ENCODE results near the gene LDB2.

DNA sequence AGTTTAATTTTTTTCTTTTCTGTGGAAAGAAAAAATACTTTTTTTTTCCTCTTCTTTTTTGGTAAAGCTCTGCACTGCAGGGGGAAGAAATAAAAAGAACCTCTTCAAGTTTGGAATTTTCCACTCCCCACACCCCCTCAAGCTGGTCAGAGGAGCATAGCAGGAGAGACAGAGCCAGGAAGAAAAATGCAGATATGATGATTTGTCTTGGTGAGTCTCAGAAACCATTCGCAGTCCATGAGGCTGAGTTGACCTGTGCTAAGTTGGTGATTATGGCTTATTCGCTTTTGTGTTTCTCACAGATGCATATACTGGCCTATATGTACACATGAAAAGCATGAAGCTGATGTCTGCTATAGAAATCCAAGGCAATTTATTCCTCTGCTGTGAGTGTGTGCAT lies 205.9 kb downstream of the LDB2 start:
- TF ChIP-seq POLR2A (IDR thresholded peaks at IDR 0.05; ENCODE audit: low read length), result no peak
- no peak for TF ChIP-seq GATA1 (IDR thresholded peaks at IDR 0.05; ENCODE audit: low read depth, low read length)

Data from erythroblast (primary cell).